HepG2 (cell line): Measurements from ENCODE around the gene THAP10. TPM values are rescaled to one million over a fixed set of nuclear protein-coding genes. Genes with fewer than 3 reads are reported as not detected.

Experiments used
- ATAC-seq: fragments of 200-7000 bp; cut with Tn5 transposase; 3 replicates; pipeline ENCODE4 v1.9.1; 2020; ENCODE audit warnings: mild to moderate bottlenecking, moderate library complexity
- BruUV-seq: library from RNA; stranded (reverse); fragments of 400-500 nt; replicated peaks from 2 replicates; lab custom pipeline; 2021; lab: Mats Ljungman, UMichigan
- CTCF ChIA-PET: fragments of 300-600 bp; formaldehyde crosslinking; extraction: SDS; loops from one replicate; lab custom pipeline; 2021; ENCODE audit warnings: low total read pairs, inconsistent platforms, low intra/inter-chr PET ratio; lab: Yijun Ruan, JAX
- POLR2A ChIA-PET: fragments of 350-600 bp; sonication (Branson Sonifier 250); formaldehyde crosslinking; loops from one replicate; lab custom pipeline; 2020; ENCODE audit warnings: antibody characterized with exemption, inconsistent platforms; lab: Yijun Ruan, JAX
- DNase-seq: peaks from one replicate; pipeline ENCODE4 v3.0.0-alpha.2; 2015; ENCODE audit warnings: low spot score
- FAIRE-seq: peaks from 3 replicates; lab custom pipeline; 2011; peaks lifted over from hg19 to GRCh38; lab: Jason Lieb, UNC
- H2AFZ ChIP-seq: one replicate; pipeline ENCODE4 v1.6.1; 2011; ENCODE audit warnings: low read length, inconsistent platforms
- H3K27ac ChIP-seq: fragments of 300-600 bp; 3 replicates; pipeline ENCODE4 v1.8.0; 2011; ENCODE audit warnings: mixed run types, mild to moderate bottlenecking, mixed read lengths, low read length, inconsistent platforms; ENCODE audit not compliant: insufficient read depth; ENCODE audit errors: extremely low read length
- H3K27me3 ChIP-seq, 2 experiments: fragments of 200-600 bp in 1 of 2; 2 replicates in 1 of 2; 3 replicates in 1 of 2; pipeline versions ENCODE4 v1.6.0 to v1.8.0; 2011; ENCODE audit warnings: low read length in 2 of 2, mild to moderate bottlenecking in 2 of 2, moderate library complexity in 2 of 2, inconsistent platforms in 1 of 2; ENCODE audit not compliant: insufficient read depth in 2 of 2, control insufficient read depth in 1 of 2
- H3K36me3 ChIP-seq, 2 experiments: fragments of 200-600 bp in 1 of 2; replicated peaks in 1 of 2; 2 replicates in 1 of 2; 3 replicates in 1 of 2; pipeline versions ENCODE4 v1.5.1 to v1.8.0; 2011; ENCODE audit warnings: low read length in 2 of 2, inconsistent platforms in 1 of 2; ENCODE audit not compliant: insufficient read depth in 2 of 2, control insufficient read depth in 1 of 2
- H3K4me1 ChIP-seq: 2 replicates; pipeline ENCODE4 v1.5.1; 2012; ENCODE audit warnings: low read length, inconsistent platforms; ENCODE audit not compliant: insufficient read depth
- H3K4me2 ChIP-seq: 2 replicates; pipeline ENCODE4 v1.6.0; 2011; ENCODE audit warnings: low read depth, low read length, inconsistent platforms
- H3K4me3 ChIP-seq, 3 experiments: fragments of 200-600 bp in 1 of 3; sonication (generic), shearing (Covaris generic) in 1 of 3; replicated peaks in 1 of 3; 2 replicates each; pipeline ENCODE4 v1.5.1; 2011 to 2016; ENCODE audit warnings: low read length in 3 of 3, inconsistent platforms in 2 of 3, low read depth in 2 of 3, mild to moderate bottlenecking in 2 of 3, control low read depth in 1 of 3, mixed read lengths in 1 of 3; ENCODE audit not compliant: insufficient read depth in 1 of 3
- H3K79me2 ChIP-seq: one replicate; pipeline ENCODE4 v1.6.1; 2011; ENCODE audit warnings: low read length, inconsistent platforms; ENCODE audit not compliant: insufficient read depth
- H3K9ac ChIP-seq: 2 replicates; pipeline ENCODE4 v1.6.0; 2011; ENCODE audit warnings: mild to moderate bottlenecking, low read depth, low read length, inconsistent platforms; ENCODE audit not compliant: insufficient read depth
- H3K9me3 ChIP-seq: 2 replicates; pipeline ENCODE4 v1.5.1; 2012; ENCODE audit warnings: mild to moderate bottlenecking, low read length
- H4K20me1 ChIP-seq: 2 replicates; pipeline ENCODE4 v1.6.0; 2011; ENCODE audit warnings: inconsistent platforms, mild to moderate bottlenecking, low read length, moderate library complexity; ENCODE audit not compliant: insufficient read depth
- CTCF ChIP-seq: sonication (generic); formaldehyde crosslinking; IDR thresholded peaks from 2 replicates; pipeline ENCODE4 v1.5.0; 2020; ENCODE audit warnings: mild to moderate bottlenecking, missing genetic modification reagents, moderate library complexity
- EZH2 ChIP-seq: conservative IDR thresholded peaks from 2 replicates; pipeline ENCODE4 v1.6.1; 2012; ENCODE audit warnings: mild to moderate bottlenecking, low read depth, low read length, moderate library complexity
- IKZF1 ChIP-seq: fragments of 450-650 bp; IDR thresholded peaks from 2 replicates; pipeline ENCODE4 v1.7.1; 2016
- KLF9 ChIP-seq: IDR thresholded peaks from 2 replicates; pipeline ENCODE4 v1.6.1; 2016; ENCODE audit warnings: low read depth
- MAX ChIP-seq: IDR thresholded peaks from 2 replicates; pipeline ENCODE4 v1.6.1; 2012; ENCODE audit warnings: inconsistent platforms
- MEIS2 ChIP-seq: sonication (generic); formaldehyde crosslinking; IDR thresholded peaks from 2 replicates; pipeline ENCODE4 v1.9.0; 2021; ENCODE audit warnings: mild to moderate bottlenecking, missing genetic modification reagents
- NRL ChIP-seq: sonication (generic); formaldehyde crosslinking; IDR thresholded peaks from 2 replicates; pipeline ENCODE4 v1.5.0; 2020; ENCODE audit warnings: missing genetic modification reagents, mild to moderate bottlenecking, moderate library complexity, borderline replicate concordance
- SNRNP70 ChIP-seq: fragments of 200-400 bp; formaldehyde crosslinking; IDR thresholded peaks from 2 replicates; pipeline ENCODE4 v1.6.1; 2017; ENCODE audit warnings: mild to moderate bottlenecking, low read depth, low read length, moderate library complexity
- ZBTB7B ChIP-seq: sonication (generic); formaldehyde crosslinking; IDR thresholded peaks from 2 replicates; pipeline ENCODE4 v1.4.0; 2020; ENCODE audit warnings: missing genetic modification reagents
- ZC3H13 ChIP-seq: sonication (generic); formaldehyde crosslinking; IDR thresholded peaks from 2 replicates; pipeline ENCODE4 v1.8.1; 2023; ENCODE audit warnings: mild to moderate bottlenecking, missing genetic modification reagents, moderate library complexity
- ZFP36L2 ChIP-seq: sonication (generic); formaldehyde crosslinking; IDR thresholded peaks from 2 replicates; pipeline ENCODE4 v1.4.0; 2020; ENCODE audit warnings: missing genetic modification reagents
- ZNF230 ChIP-seq: sonication (generic); formaldehyde crosslinking; IDR thresholded peaks from 2 replicates; pipeline ENCODE4 v1.4.0; 2020; ENCODE audit warnings: mild to moderate bottlenecking, missing genetic modification reagents
- ZNF317 ChIP-seq: sonication (generic); formaldehyde crosslinking; IDR thresholded peaks from 2 replicates; pipeline ENCODE4 v1.5.0; 2020; ENCODE audit warnings: mild to moderate bottlenecking, missing genetic modification reagents
- ZNF343 ChIP-seq: sonication (generic); formaldehyde crosslinking; IDR thresholded peaks from 2 replicates; pipeline ENCODE4 v1.4.0; 2020; ENCODE audit warnings: mild to moderate bottlenecking, missing genetic modification reagents
- ZNF367 ChIP-seq: sonication (generic); formaldehyde crosslinking; IDR thresholded peaks from 2 replicates; pipeline ENCODE4 v1.4.0; 2020; ENCODE audit warnings: missing genetic modification reagents, borderline replicate concordance
- ZNF569 ChIP-seq: sonication (generic); formaldehyde crosslinking; IDR thresholded peaks from 2 replicates; pipeline ENCODE4 v1.5.0; 2020; ENCODE audit warnings: mild to moderate bottlenecking, missing genetic modification reagents, moderate library complexity, borderline replicate concordance
- ZNF776 ChIP-seq: sonication (generic); formaldehyde crosslinking; IDR thresholded peaks from 2 replicates; pipeline ENCODE4 v1.4.0; 2020; ENCODE audit warnings: mild to moderate bottlenecking, missing genetic modification reagents
- WGBS: methylation state at CpG from one replicate; pipeline ENCODE4 v1.1.6; 2017; ENCODE audit warnings: low lambda C conversion rate; 5-methylcytosine and 5-hydroxymethylcytosine counted together
- in situ Hi-C: cut with HindIII; loops from 2 replicates; pipeline ENCODE4 v1.10.0; 2017; ENCODE audit warnings: low pct_unique_long_range_greater_than_20kb; ENCODE audit not compliant: extremely low pct_ligation_motif_present
- intact Hi-C: fragments of 100-400 bp; cut with micrococcal nuclease; formaldehyde crosslinking; loops from one replicate; pipeline ENCODE4 v1.10.0; 2022; ENCODE audit not compliant: unreplicated experiment
- polyA plus RNA-seq, 8 experiments: library from polyadenylated mRNA; depleted of rRNA in 3 of 8; stranded (reverse) in 7 of 8; unstranded in 1 of 8; fragments of >200 nt; fragmentation: Illumina TruSeq in 4 of 8; extraction: Trizol in 4 of 8; gene quantifications; 2 replicates each; pipeline versions ENCODE4 v1.2.1 to v1.2.3, GENCODE V29; 2011 to 2016; ENCODE audit warnings: low read depth in 4 of 8, missing spikeins in 1 of 8, mixed read lengths in 1 of 8; ENCODE audit not compliant: insufficient read depth in 1 of 8
- total RNA-seq, 5 experiments: library from RNA; depleted of rRNA; stranded (reverse); fragments of >200 nt; fragmentation: Illumina TruSeq; extraction: Trizol; gene quantifications; 2 replicates each; pipeline ENCODE4 v1.2.3, GENCODE V29; 2016; ENCODE audit warnings: low read depth in 1 of 5

The THAP10 gene
- total and polyA plus RNA-seq, 2 of the 13 experiments (the other 11 are each of a cell fraction or from before 2014, with no cell fraction given) = 0.64 to 0.69 TPM

DNA sequence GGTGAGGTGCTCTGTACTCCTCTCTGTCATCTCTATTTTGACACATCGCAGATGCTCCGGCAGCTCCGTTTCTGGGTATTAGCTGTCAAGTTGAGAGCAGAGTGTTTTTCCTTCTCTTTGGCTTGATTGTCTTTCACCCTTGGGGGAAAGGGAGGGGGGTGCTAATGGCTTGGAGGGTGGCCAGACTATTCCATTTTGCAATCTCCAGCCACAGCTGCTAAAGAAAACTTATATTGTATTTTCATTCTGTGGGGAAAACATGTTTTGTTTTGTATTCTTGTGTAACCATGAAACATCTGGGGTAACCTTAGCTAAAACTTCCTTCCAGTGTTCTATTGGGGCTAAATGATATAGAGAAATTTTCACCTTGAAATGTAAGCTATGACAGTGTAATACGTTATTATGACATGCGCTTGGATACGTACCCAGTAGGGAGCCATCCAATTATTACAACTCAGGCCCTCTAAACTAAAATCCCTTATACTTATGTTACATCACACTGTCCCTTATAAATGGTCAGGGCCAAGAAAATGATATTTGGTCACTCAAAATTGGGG lies 24.2 kb downstream of the THAP10 start:
- intact Hi-C loops (no loop called here), in situ Hi-C loops (no loop called here)
- Histone ChIP-seq H3K9me3 (no peaks in the 10 kb centered on the region), H3K9ac (no peak overlapping the region), H3K27me3 (no peaks in the 10 kb centered on the region), H3K79me2 (no peaks in the 10 kb centered on the region), H3K36me3 (no peaks in the 10 kb centered on the region), H4K20me1 (no peaks in the 10 kb centered on the region), H3K4me2 (no peak overlapping the region), H3K4me3 (no peak overlapping the region), H3K27ac (no peak overlapping the region), H2AFZ (no peak overlapping the region), H3K4me1 (peaks cover 22% of the 10 kb centered on the region)
- 74% methylated on average over 6 of the region's 6 CpGs for WGBS
- no peak for DNase-seq
- no peak for FAIRE-seq
- ChIA-PET CTCF (no interaction called here), POLR2A (no interaction called here)
- no peak for ATAC-seq
- no peak for TF ChIP-seq ZC3H13 (CRISPR knock-in tag)
- no peak for TF ChIP-seq CTCF (CRISPR knock-in tag)
- TF ChIP-seq ZNF230 (CRISPR knock-in tag) = no peak
- no peak for TF ChIP-seq ZFP36L2
- no peak for TF ChIP-seq ZBTB7B (CRISPR knock-in tag)
- no peak for TF ChIP-seq IKZF1
- TF ChIP-seq ZNF367 = no peak
- no peak for TF ChIP-seq EZH2
- TF ChIP-seq MEIS2 (CRISPR knock-in tag) = no peak
- TF ChIP-seq ZNF343 (CRISPR knock-in tag) = no peak
- no peak for TF ChIP-seq ZNF317 (CRISPR knock-in tag)
- TF ChIP-seq MAX = no peak
- no peak for TF ChIP-seq ZNF776 (CRISPR knock-in tag)
- TF ChIP-seq KLF9 = no peak
- TF ChIP-seq SNRNP70 = no peak
- no peak for TF ChIP-seq ZNF569
- TF ChIP-seq NRL (CRISPR knock-in tag) = no peak
- BruUV-seq = no TSS peak
